K562 (cell line): ENCODE data around the gene C18orf32. TPM values are rescaled to one million over a fixed set of nuclear protein-coding genes. Genes with fewer than 3 reads are reported as not detected.

Source experiments
- ATAC-seq: fragments of 200-7000 bp; cut with Tn5 transposase; 3 replicates; pipeline ENCODE4 v1.9.1; 2020; ENCODE audit warnings: moderate library complexity
- BruUV-seq: library from RNA; stranded (reverse); fragments of 400-500 nt; replicated peaks from 2 replicates; lab custom pipeline; 2021; lab: Mats Ljungman, UMichigan
- CTCF ChIA-PET: fragments of 300-600 bp; formaldehyde crosslinking; extraction: SDS; loops from one replicate; lab custom pipeline; 2021; ENCODE audit warnings: low intra/inter-chr PET ratio; lab: Yijun Ruan, JAX
- POLR2A ChIA-PET: fragments of 300-600, 350-650 bp; sonication (Branson Sonifier 250); formaldehyde crosslinking; extraction: SDS; loops from one replicate; lab custom pipeline; 2021; ENCODE audit warnings: antibody characterized with exemption, inconsistent platforms; lab: Yijun Ruan, JAX
- DNase-seq, 4 experiments: peaks; one replicate each; pipeline versions ENCODE4 v3.0.0 to v3.0.0-alpha.2; 2011 to 2018; ENCODE audit warnings: low spot score in 3 of 4, mixed read lengths in 3 of 4; ENCODE audit errors: extremely low read depth in 1 of 4
- FAIRE-seq: peaks from 2 replicates; lab custom pipeline; 2011; peaks lifted over from hg19 to GRCh38; lab: Jason Lieb, UNC
- H2AFZ ChIP-seq: 2 replicates; pipeline ENCODE4 v1.6.0; 2011; ENCODE audit warnings: low read depth, low read length, control low read depth, inconsistent platforms
- H3K27ac ChIP-seq: fragments of 200-600 bp; 3 replicates; pipeline ENCODE4 v1.8.0; 2011; ENCODE audit warnings: low read depth, mild to moderate bottlenecking, control low read depth, inconsistent platforms, low read length, moderate library complexity, mixed read lengths; ENCODE audit errors: extremely low read depth
- H3K27me3 ChIP-seq, 2 experiments: fragments of 300-600 bp in 1 of 2; 2 replicates in 1 of 2; 3 replicates in 1 of 2; pipeline versions ENCODE4 v1.6.0 to v1.8.0; 2011; ENCODE audit warnings: inconsistent platforms in 2 of 2, low read length in 2 of 2, mild to moderate bottlenecking in 1 of 2, mixed read lengths in 1 of 2, moderate library complexity in 1 of 2; ENCODE audit not compliant: control insufficient read depth in 2 of 2, insufficient read depth in 2 of 2
- H3K36me3 ChIP-seq: fragments of 300-600 bp; 3 replicates; pipeline ENCODE4 v1.8.0; 2011; ENCODE audit warnings: mild to moderate bottlenecking, low read length, inconsistent platforms; ENCODE audit not compliant: control insufficient read depth, insufficient read depth
- H3K4me1 ChIP-seq, 2 experiments: fragments of 200-600 bp in 1 of 2; replicated peaks in 1 of 2; 2 replicates in 1 of 2; 3 replicates in 1 of 2; pipeline versions ENCODE4 v1.5.1 to v1.8.0; 2011; ENCODE audit warnings: inconsistent platforms in 2 of 2, low read length in 2 of 2, mild to moderate bottlenecking in 1 of 2, mixed read lengths in 1 of 2, moderate library complexity in 1 of 2; ENCODE audit not compliant: control insufficient read depth in 2 of 2, insufficient read depth in 2 of 2
- H3K4me2 ChIP-seq: 2 replicates; pipeline ENCODE4 v1.6.1; 2011; ENCODE audit warnings: low read length, control low read depth, inconsistent platforms, mixed read lengths; ENCODE audit not compliant: insufficient read depth
- H3K4me3 ChIP-seq: fragments of 200-600 bp; sonication (generic), shearing (Covaris generic); 2 replicates; pipeline ENCODE4 v1.5.1; 2016; ENCODE audit warnings: control low read depth, inconsistent platforms
- H3K79me2 ChIP-seq: fragments of 200-600 bp; 3 replicates; pipeline ENCODE4 v1.8.0; 2011; ENCODE audit warnings: low read length, inconsistent platforms; ENCODE audit not compliant: control insufficient read depth, insufficient read depth
- H3K9ac ChIP-seq, 2 experiments: 2 replicates each; pipeline versions ENCODE4 v1.6.0 to v1.6.1; 2011; ENCODE audit warnings: low read depth in 2 of 2, low read length in 2 of 2, control low read depth in 1 of 2, inconsistent platforms in 1 of 2, mild to moderate bottlenecking in 1 of 2, mixed read lengths in 1 of 2; ENCODE audit not compliant: insufficient read depth in 1 of 2
- H3K9me1 ChIP-seq: one replicate; pipeline ENCODE4 v1.6.0; 2011; ENCODE audit warnings: inconsistent platforms, mild to moderate bottlenecking, low read length, moderate library complexity; ENCODE audit not compliant: control insufficient read depth, insufficient read depth
- H3K9me3 ChIP-seq: replicated peaks from 2 replicates; pipeline ENCODE4 v1.5.1; 2011; ENCODE audit warnings: low read depth, low read length, inconsistent platforms; ENCODE audit not compliant: control insufficient read depth, insufficient read depth
- H4K20me1 ChIP-seq: replicated peaks from 2 replicates; pipeline ENCODE4 v1.6.1; 2011; ENCODE audit warnings: low read length, inconsistent platforms, mixed read lengths; ENCODE audit not compliant: control insufficient read depth, insufficient read depth
- HNRNPL ChIP-seq: fragments of 200-400 bp; formaldehyde crosslinking; IDR thresholded peaks from 2 replicates; pipeline ENCODE4 v1.6.1; 2017; ENCODE audit warnings: low read depth, mild to moderate bottlenecking, low read length
- KAT8 ChIP-seq: fragments of 450-650 bp; IDR thresholded peaks from 2 replicates; pipeline ENCODE4 v1.6.1; 2016; ENCODE audit warnings: low read depth, mild to moderate bottlenecking
- NEUROD1 ChIP-seq: fragments of 150-350 bp; IDR thresholded peaks from 2 replicates; pipeline ENCODE4 v1.6.1; 2014; ENCODE audit warnings: borderline replicate concordance, low read length, low read depth; ENCODE audit not compliant: partially characterized antibody
- NR1H2 ChIP-seq: sonication (generic); formaldehyde crosslinking; IDR thresholded peaks from 2 replicates; pipeline ENCODE4 v1.4.0; 2020; ENCODE audit warnings: mild to moderate bottlenecking, missing genetic modification reagents
- NR2C1 ChIP-seq, 2 experiments: fragments of 450-650 bp; IDR thresholded peaks; 2 replicates each; pipeline ENCODE4 v1.6.1; 2017; ENCODE audit warnings: mild to moderate bottlenecking in 2 of 2, antibody characterized with exemption in 1 of 2, inconsistent platforms in 1 of 2, missing compliant biosample characterization in 1 of 2, missing genetic modification characterization in 1 of 2
- PCBP2 ChIP-seq: fragments of 200-400 bp; formaldehyde crosslinking; IDR thresholded peaks from 2 replicates; pipeline ENCODE4 v1.6.1; 2018; ENCODE audit warnings: low read length, low read depth, mild to moderate bottlenecking, moderate library complexity; ENCODE audit not compliant: poor library complexity, severe bottlenecking
- RBM17 ChIP-seq: fragments of 200-400 bp; formaldehyde crosslinking; IDR thresholded peaks from 2 replicates; pipeline ENCODE4 v1.6.1; 2017; ENCODE audit warnings: low read depth, mild to moderate bottlenecking, low read length, borderline replicate concordance
- TCF7 ChIP-seq: sonication (generic); IDR thresholded peaks from 2 replicates; pipeline ENCODE4 v1.6.1; 2016; ENCODE audit warnings: antibody characterized with exemption, borderline replicate concordance
- TOE1 ChIP-seq, 2 experiments: fragments of 450-650 bp in 1 of 2; sonication (generic) in 1 of 2; formaldehyde crosslinking in 1 of 2; IDR thresholded peaks; 2 replicates each; pipeline versions ENCODE4 v1.7.1 to v1.8.0; 2016 to 2022; ENCODE audit warnings: borderline replicate concordance in 2 of 2, mild to moderate bottlenecking in 2 of 2, antibody characterized with exemption in 1 of 2, inconsistent platforms in 1 of 2, low read depth in 1 of 2, missing genetic modification reagents in 1 of 2, moderate library complexity in 1 of 2
- ZNF175 ChIP-seq: fragments of 200-800 bp; sonication (Bioruptor generic); IDR thresholded peaks from 2 replicates; pipeline ENCODE4 v1.6.1; 2016; ENCODE audit warnings: low read depth, mild to moderate bottlenecking, missing genetic modification characterization, missing compliant biosample characterization
- whole genome bisulfite sequencing: fragments of 100-300 bp; shearing (Covaris generic); methylation state at CpG from one replicate; pipeline ENCODE4 v1.1.6; 2016; ENCODE audit warnings: low coverage, mixed read lengths; ENCODE audit not compliant: insufficient coverage; ENCODE audit errors: missing lambda C conversion rate; 5-methylcytosine and 5-hydroxymethylcytosine counted together
- in situ Hi-C: fragments of 300-500 bp; cut with MboI; formaldehyde crosslinking; loops from 4 replicates; pipeline ENCODE4 v1.15.0; 2018; ENCODE audit warnings: inconsistent platforms, mixed read lengths
- intact Hi-C: fragments of 100-400 bp; cut with micrococcal nuclease; formaldehyde crosslinking; loops from 2 replicates; pipeline ENCODE4 v1.14.2; 2022
- polyA plus RNA-seq, 8 experiments: library from polyadenylated mRNA; depleted of rRNA in 4 of 8; stranded (reverse) in 5 of 8; unstranded in 3 of 8; fragments of >200 nt; fragmentation: Nextera tagmentation in 2 of 8; fragmentation: Illumina TruSeq in 1 of 8; extraction: Ambion mirVana in 2 of 8; extraction: Trizol in 1 of 8; gene quantifications; 2 replicates each; pipeline versions ENCODE4 v1.2.1 to v1.2.3, GENCODE V29; 2011 to 2014; ENCODE audit warnings: inconsistent platforms in 1 of 8, missing spikeins in 1 of 8
- total RNA-seq, 7 experiments: library from RNA; depleted of rRNA in 6 of 7; stranded (reverse); fragments of >200 nt in 6 of 7; fragmentation: Illumina TruSeq in 2 of 7; extraction: Trizol in 2 of 7; gene quantifications; 2 replicates each; pipeline versions ENCODE4 v1.2.1 to v1.2.3, GENCODE V29; 2011 to 2021; ENCODE audit warnings: low replicate concordance in 1 of 7
- TF ChIP-seq, protein P1 (sequence below): fragments of 450-650 bp; IDR thresholded peaks from 2 replicates; pipeline ENCODE4 v1.6.1; 2016; ENCODE audit warnings: borderline replicate concordance
- TF ChIP-seq, protein P2 (sequence below): fragments of 450-650 bp; IDR thresholded peaks from 2 replicates; pipeline ENCODE4 v1.6.1; 2016; ENCODE audit warnings: mild to moderate bottlenecking
- TF ChIP-seq, protein P3 (sequence below): IDR thresholded peaks from 2 replicates; pipeline ENCODE4 v1.6.1; 2016; ENCODE audit warnings: missing genetic modification characterization, missing compliant biosample characterization

C18orf32 gene
- total and polyA plus RNA-seq, 9 of the 15 experiments (the other 6 are each of a cell fraction or from before 2014, with no cell fraction given) = 8.5 to 35.0 (median 20.4) TPM

DNA sequence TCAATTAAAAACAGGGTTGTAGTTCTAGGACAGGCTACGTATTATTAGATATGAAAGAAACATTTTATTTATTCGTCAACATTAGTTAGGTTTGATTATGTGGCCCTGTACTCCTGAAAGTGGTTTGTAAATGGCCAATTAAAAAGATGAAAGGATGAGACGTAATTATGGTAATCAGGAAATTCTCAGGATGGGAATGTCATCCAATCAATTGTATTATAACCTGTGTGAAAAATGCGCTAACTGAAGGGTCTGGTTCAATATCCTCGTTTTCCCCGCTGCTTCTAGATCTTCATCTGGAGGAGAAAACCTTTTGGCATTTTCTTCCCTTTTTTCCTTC is 5.6 kb upstream of the C18orf32 start:
- H3K9me1 ChIP-seq = no peaks in the 10 kb centered on the region
- FAIRE-seq = no peak
- H3K4me1 ChIP-seq = peaks cover 2 to 22% of the 10 kb centered on the region in 2 experiments; a peak in 3 of 5 replicates
- in situ Hi-C loops (no loop called here), intact Hi-C loops (no loop called here)
- H4K20me1 ChIP-seq = peaks cover 12% of the 10 kb centered on the region; the same call in 1 of the 2 replicates
- peak overlapping the region; percentile 96 for H3K4me2 ChIP-seq
- no peaks in the 10 kb centered on the region for H3K27me3 ChIP-seq
- no peaks in the 10 kb centered on the region for H3K9me3 ChIP-seq
- peaks cover 43% of the 10 kb centered on the region for H3K36me3 ChIP-seq
- POLR2A ChIA-PET = no interaction called here
- peak overlapping the region; percentile 38 to 99; a peak in 3 of 4 replicates for H3K9ac ChIP-seq
- 20% methylated on average over 6 of the region's 6 CpGs for WGBS
- no peak for ATAC-seq
- peak overlapping the region; percentile 99 for H2AFZ ChIP-seq
- BruUV-seq = no TSS peak
- no peak overlapping the region for H3K4me3 ChIP-seq
- H3K79me2 ChIP-seq = peaks cover 38% of the 10 kb centered on the region
- CTCF ChIA-PET = no interaction called here
- H3K27ac ChIP-seq = peak overlapping the region; percentile 65
- DNase-seq = no peak
- TF ChIP-seq, protein P1, sequence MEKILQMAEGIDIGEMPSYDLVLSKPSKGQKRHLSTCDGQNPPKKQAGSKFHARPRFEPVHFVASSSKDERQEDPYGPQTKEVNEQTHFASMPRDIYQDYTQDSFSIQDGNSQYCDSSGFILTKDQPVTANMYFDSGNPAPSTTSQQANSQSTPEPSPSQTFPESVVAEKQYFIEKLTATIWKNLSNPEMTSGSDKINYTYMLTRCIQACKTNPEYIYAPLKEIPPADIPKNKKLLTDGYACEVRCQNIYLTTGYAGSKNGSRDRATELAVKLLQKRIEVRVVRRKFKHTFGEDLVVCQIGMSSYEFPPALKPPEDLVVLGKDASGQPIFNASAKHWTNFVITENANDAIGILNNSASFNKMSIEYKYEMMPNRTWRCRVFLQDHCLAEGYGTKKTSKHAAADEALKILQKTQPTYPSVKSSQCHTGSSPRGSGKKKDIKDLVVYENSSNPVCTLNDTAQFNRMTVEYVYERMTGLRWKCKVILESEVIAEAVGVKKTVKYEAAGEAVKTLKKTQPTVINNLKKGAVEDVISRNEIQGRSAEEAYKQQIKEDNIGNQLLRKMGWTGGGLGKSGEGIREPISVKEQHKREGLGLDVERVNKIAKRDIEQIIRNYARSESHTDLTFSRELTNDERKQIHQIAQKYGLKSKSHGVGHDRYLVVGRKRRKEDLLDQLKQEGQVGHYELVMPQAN = no peak
- TF ChIP-seq, protein P2, sequence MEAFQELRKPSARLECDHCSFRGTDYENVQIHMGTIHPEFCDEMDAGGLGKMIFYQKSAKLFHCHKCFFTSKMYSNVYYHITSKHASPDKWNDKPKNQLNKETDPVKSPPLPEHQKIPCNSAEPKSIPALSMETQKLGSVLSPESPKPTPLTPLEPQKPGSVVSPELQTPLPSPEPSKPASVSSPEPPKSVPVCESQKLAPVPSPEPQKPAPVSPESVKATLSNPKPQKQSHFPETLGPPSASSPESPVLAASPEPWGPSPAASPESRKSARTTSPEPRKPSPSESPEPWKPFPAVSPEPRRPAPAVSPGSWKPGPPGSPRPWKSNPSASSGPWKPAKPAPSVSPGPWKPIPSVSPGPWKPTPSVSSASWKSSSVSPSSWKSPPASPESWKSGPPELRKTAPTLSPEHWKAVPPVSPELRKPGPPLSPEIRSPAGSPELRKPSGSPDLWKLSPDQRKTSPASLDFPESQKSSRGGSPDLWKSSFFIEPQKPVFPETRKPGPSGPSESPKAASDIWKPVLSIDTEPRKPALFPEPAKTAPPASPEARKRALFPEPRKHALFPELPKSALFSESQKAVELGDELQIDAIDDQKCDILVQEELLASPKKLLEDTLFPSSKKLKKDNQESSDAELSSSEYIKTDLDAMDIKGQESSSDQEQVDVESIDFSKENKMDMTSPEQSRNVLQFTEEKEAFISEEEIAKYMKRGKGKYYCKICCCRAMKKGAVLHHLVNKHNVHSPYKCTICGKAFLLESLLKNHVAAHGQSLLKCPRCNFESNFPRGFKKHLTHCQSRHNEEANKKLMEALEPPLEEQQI = 0 out of 2 replicates have a peak, but pooled peaks have one; percentile 10
- TF ChIP-seq NEUROD1 (no peak), TCF7 (no peak), NR2C1 (IDR thresholded peaks at IDR 0.05) (no peak), NR2C1 (tag; IDR thresholded peaks at IDR 0.05) (no peak), PCBP2 (no peak), NR1H2 (CRISPR knock-in tag) (no peak), TOE1 (IDR thresholded peaks at IDR 0.05; ENCODE audit: borderline replicate concordance) (0 out of 2 replicates have a peak, but pooled peaks have one; percentile 5), TOE1 (CRISPR knock-in tag; IDR thresholded peaks at IDR 0.05; ENCODE audit: borderline replicate concordance, low read depth) (no peak), HNRNPL (no peak), KAT8 (no peak), ZNF175 (CRISPR knock-in tag) (no peak), RBM17 (no peak)
- TF ChIP-seq, protein P3, sequence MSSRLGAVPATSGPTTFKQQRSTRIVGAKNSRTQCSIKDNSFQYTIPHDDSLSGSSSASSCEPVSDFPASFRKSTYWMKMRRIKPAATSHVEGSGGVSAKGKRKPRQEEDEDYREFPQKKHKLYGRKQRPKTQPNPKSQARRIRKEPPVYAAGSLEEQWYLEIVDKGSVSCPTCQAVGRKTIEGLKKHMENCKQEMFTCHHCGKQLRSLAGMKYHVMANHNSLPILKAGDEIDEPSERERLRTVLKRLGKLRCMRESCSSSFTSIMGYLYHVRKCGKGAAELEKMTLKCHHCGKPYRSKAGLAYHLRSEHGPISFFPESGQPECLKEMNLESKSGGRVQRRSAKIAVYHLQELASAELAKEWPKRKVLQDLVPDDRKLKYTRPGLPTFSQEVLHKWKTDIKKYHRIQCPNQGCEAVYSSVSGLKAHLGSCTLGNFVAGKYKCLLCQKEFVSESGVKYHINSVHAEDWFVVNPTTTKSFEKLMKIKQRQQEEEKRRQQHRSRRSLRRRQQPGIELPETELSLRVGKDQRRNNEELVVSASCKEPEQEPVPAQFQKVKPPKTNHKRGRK (tag) = no peak
- TF ChIP-seq, all 486 proteins: peak for 2
